Measurements from ENCODE around the gene TIMM13.
"Not testable (repeated sequence)": the region's sequence is repeated elsewhere in the genome, so short reads cannot be mapped to it uniquely, and the experiment has no call there.

GRCh38 chr19:2417436-2417835 lies 9.9 kb downstream of the TIMM13 start:
- not testable (repeated sequence) for TF ChIP-seq CTCF (optimal IDR thresholded peaks at IDR 0.05 in 1 of 3, IDR thresholded peaks at IDR 0.05 in 1 of 3, conservative IDR thresholded peaks at IDR 0.05 in 1 of 3; ENCODE audit: extremely low read depth in 1 of 3, insufficient read depth in 2 of 3, low read length in 3 of 3); EZH2 (IDR thresholded peaks at IDR 0.05; ENCODE audit: low read length)
